Measurements from ENCODE around the gene PTPRR.

DNA sequence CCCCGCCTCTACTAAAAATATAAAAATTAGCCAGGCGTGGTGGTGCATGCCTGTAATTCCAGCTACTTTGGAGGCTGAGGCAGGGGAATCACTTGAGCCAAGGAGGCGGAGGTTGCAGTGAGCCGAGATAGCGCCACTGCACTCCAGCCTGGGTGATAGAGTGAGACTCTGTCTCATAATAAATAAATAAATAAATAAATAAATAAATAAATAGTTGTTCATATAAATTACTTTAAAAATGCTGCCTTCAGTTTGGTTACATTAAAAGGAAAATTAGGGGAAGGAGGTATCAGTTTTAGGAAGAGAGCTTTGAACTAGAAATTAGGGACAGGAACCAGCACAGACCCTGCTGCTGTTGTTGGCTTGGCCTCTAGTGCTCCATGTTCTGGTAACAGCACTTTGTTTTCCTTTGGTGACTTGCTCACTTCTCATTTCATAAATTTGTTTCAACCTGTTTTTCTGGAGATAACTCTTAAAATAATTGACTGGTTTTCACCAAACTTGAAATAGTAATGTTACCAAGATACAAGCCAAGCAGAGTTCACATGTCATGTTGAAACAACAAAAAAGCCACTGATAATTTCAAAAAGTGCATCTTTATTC, 260.4 kb downstream of the PTPRR start:
- TF ChIP-seq, protein P1, sequence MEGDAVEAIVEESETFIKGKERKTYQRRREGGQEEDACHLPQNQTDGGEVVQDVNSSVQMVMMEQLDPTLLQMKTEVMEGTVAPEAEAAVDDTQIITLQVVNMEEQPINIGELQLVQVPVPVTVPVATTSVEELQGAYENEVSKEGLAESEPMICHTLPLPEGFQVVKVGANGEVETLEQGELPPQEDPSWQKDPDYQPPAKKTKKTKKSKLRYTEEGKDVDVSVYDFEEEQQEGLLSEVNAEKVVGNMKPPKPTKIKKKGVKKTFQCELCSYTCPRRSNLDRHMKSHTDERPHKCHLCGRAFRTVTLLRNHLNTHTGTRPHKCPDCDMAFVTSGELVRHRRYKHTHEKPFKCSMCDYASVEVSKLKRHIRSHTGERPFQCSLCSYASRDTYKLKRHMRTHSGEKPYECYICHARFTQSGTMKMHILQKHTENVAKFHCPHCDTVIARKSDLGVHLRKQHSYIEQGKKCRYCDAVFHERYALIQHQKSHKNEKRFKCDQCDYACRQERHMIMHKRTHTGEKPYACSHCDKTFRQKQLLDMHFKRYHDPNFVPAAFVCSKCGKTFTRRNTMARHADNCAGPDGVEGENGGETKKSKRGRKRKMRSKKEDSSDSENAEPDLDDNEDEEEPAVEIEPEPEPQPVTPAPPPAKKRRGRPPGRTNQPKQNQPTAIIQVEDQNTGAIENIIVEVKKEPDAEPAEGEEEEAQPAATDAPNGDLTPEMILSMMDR (IDR thresholded peaks at IDR 0.05) = no peak
- no peak for TF ChIP-seq EP300 (IDR thresholded peaks at IDR 0.05)
